GM12875 (cell line): Measurements from ENCODE around the gene ISYNA1.

ENCODE experiments used
- H3K4me3 ChIP-seq: one replicate; pipeline ENCODE4 v1.5.1; 2011; ENCODE audit warnings: low read depth, low read length, control low read depth
- CTCF ChIP-seq: IDR thresholded peaks from 2 replicates; pipeline ENCODE4 v1.5.1; 2011; ENCODE audit warnings: low read depth, mild to moderate bottlenecking, control low read depth, inconsistent platforms, low read length, moderate library complexity, borderline replicate concordance; ENCODE audit not compliant: insufficient read depth

Gene ISYNA1

GRCh38 chr19:18443831-18444230 lies 5.9 kb upstream of the ISYNA1 start:
- H3K4me3 ChIP-seq, result no peak overlapping the region
- no peak for TF ChIP-seq CTCF

- TF ChIP-seq CTCF, result no peak
- no peak overlapping the region for H3K4me3 ChIP-seq
Measured at GRCh38 chr19:18443406-18443805, 5.5 kb upstream of the ISYNA1 start.

- no peak for TF ChIP-seq CTCF
- no peak overlapping the region for H3K4me3 ChIP-seq
Measured at GRCh38 chr19:18442941-18443340, 5.0 kb upstream of the ISYNA1 start.

- no peak for TF ChIP-seq CTCF
- no peak overlapping the region for H3K4me3 ChIP-seq
Measured at GRCh38 chr19:18441804-18442788, 4.2 kb upstream of the ISYNA1 start.

- TF ChIP-seq CTCF, result no peak
- no peak overlapping the region for H3K4me3 ChIP-seq
Measured at GRCh38 chr19:18440936-18441803, 3.2 kb upstream of the ISYNA1 start.

GRCh38 chr19:18440415-18440877 lies 2.5 kb upstream of the ISYNA1 start:
- no peak overlapping the region for H3K4me3 ChIP-seq
- TF ChIP-seq CTCF, result peak; percentile 60
